T47D (cell line): ENCODE measurements around the gene SEMA6B.

Source experiments
- DNase-seq, 2 experiments: peaks; one replicate each; pipeline versions ENCODE4 v3.0.0 to v3.0.0-alpha.2; 2011 to 2012; ENCODE audit warnings: low read depth in 1 of 2, low spot score in 1 of 2
- JUND ChIP-seq: IDR thresholded peaks from 2 replicates; pipeline ENCODE4 v1.6.1; 2012; ENCODE audit warnings: low read depth
- in situ Hi-C: cut with HindIII; loops from 2 replicates; pipeline ENCODE4 v1.10.0; 2016; ENCODE audit warnings: low sequenced_read_pairs, low pct_unique_long_range_greater_than_20kb

Gene SEMA6B

GRCh38 chr19:4594201-4594600 lies 34.7 kb upstream of the SEMA6B start:
- no peak for DNase-seq
- TF ChIP-seq JUND, result no peak
- in situ Hi-C loops, result no loop called here

- in situ Hi-C loops, result no loop called here
- TF ChIP-seq JUND, result no peak
- no peak for DNase-seq
Observed at GRCh38 chr19:4593409-4593851, 33.9 kb upstream of the SEMA6B start.

GRCh38 chr19:4592445-4592844 lies 33.0 kb upstream of the SEMA6B start:
- in situ Hi-C loops, result no loop called here
- no peak for TF ChIP-seq JUND
- no peak for DNase-seq

GRCh38 chr19:4591320-4591719 lies 31.8 kb upstream of the SEMA6B start:
- no peak for DNase-seq
- no peak for TF ChIP-seq JUND
- in situ Hi-C loops, result no loop called here

GRCh38 chr19:4590559-4590958 lies 31.1 kb upstream of the SEMA6B start:
- no peak for TF ChIP-seq JUND
- no peak for DNase-seq
- in situ Hi-C loops, result no loop called here

- DNase-seq, result no peak
- no peak for TF ChIP-seq JUND
- in situ Hi-C loops, result no loop called here
Observed at GRCh38 chr19:4589579-4590410, 30.3 kb upstream of the SEMA6B start.

- TF ChIP-seq JUND, result no peak
- DNase-seq, result no peak
- in situ Hi-C loops, result no loop called here
Observed at GRCh38 chr19:4588291-4588761, 28.8 kb upstream of the SEMA6B start.

GRCh38 chr19:4587527-4587926 lies 28.0 kb upstream of the SEMA6B start:
- in situ Hi-C loops, result no loop called here
- no peak for TF ChIP-seq JUND
- DNase-seq, result no peak

GRCh38 chr19:4586691-4587090 lies 27.2 kb upstream of the SEMA6B start:
- DNase-seq, result no peak
- in situ Hi-C loops, result no loop called here
- no peak for TF ChIP-seq JUND

GRCh38 chr19:4586245-4586644 lies 26.8 kb upstream of the SEMA6B start:
- no peak for DNase-seq
- TF ChIP-seq JUND, result no peak
- in situ Hi-C loops, result no loop called here

GRCh38 chr19:4585556-4585955 lies 26.1 kb upstream of the SEMA6B start:
- DNase-seq, result no peak
- in situ Hi-C loops, result no loop called here
- TF ChIP-seq JUND, result no peak

GRCh38 chr19:4584670-4585460 lies 25.4 kb upstream of the SEMA6B start:
- DNase-seq, result no peak
- no peak for TF ChIP-seq JUND
- in situ Hi-C loops, result no loop called here
